C4-2B (cell line): ENCODE results near the gene TMTC2.

Experiments
- ZFX ChIP-seq: fragments of 450-650 bp; IDR thresholded peaks from 2 replicates; pipeline ENCODE4 v1.6.1; 2017
- TF ChIP-seq, protein P1 (sequence below): fragments of 450-650 bp; conservative IDR thresholded peaks from 2 replicates; pipeline ENCODE4 v1.5.1; 2017; ENCODE audit warnings: mild to moderate bottlenecking

DNA sequence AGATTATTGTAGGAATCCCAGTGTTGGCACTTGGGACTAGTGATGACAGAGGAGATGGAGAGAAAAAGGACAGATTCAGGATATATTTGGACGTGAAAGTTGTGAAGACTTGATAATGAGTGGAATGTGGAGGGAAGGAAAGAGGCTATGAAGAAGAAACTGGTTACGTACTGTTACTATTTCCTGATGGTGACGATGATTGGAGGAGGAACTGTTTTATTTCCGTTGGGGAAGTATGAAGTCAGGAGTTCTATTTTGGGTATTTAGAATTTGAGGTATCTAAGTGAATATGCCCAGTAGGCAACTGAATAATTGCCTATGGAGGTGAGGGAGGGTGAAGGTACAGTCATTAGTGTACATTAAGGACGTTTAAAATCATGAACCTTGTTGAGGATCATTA is 207.2 kb downstream of the TMTC2 start:
- TF ChIP-seq, protein P1, sequence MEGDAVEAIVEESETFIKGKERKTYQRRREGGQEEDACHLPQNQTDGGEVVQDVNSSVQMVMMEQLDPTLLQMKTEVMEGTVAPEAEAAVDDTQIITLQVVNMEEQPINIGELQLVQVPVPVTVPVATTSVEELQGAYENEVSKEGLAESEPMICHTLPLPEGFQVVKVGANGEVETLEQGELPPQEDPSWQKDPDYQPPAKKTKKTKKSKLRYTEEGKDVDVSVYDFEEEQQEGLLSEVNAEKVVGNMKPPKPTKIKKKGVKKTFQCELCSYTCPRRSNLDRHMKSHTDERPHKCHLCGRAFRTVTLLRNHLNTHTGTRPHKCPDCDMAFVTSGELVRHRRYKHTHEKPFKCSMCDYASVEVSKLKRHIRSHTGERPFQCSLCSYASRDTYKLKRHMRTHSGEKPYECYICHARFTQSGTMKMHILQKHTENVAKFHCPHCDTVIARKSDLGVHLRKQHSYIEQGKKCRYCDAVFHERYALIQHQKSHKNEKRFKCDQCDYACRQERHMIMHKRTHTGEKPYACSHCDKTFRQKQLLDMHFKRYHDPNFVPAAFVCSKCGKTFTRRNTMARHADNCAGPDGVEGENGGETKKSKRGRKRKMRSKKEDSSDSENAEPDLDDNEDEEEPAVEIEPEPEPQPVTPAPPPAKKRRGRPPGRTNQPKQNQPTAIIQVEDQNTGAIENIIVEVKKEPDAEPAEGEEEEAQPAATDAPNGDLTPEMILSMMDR, result no peak
- TF ChIP-seq ZFX, result no peak
